Measurements from ENCODE around the gene CEPT1.

- no peak for TF ChIP-seq EP300 (IDR thresholded peaks at IDR 0.05)
- no peak for TF ChIP-seq CTCF (IDR thresholded peaks at IDR 0.05)
Measured at GRCh38 chr1:111133866-111134265, 6.2 kb upstream of the CEPT1 start.
